HEK293T (cell line): Measurements from ENCODE around the gene MINDY1.

ENCODE experiments used
- BHLHE40 ChIP-seq: fragments of 450-650 bp; IDR thresholded peaks from 2 replicates; pipeline ENCODE4 v1.6.1; 2016; ENCODE audit warnings: mild to moderate bottlenecking, moderate library complexity, borderline replicate concordance
- ELF4 ChIP-seq: fragments of 450-650 bp; IDR thresholded peaks from 2 replicates; pipeline ENCODE4 v1.6.1; 2017; ENCODE audit warnings: antibody characterized with exemption
- FOXA1 ChIP-seq: fragments of 450-650 bp; IDR thresholded peaks from 2 replicates; pipeline ENCODE4 v1.6.1; 2016; ENCODE audit warnings: mild to moderate bottlenecking
- FOXK2 ChIP-seq: fragments of 450-650 bp; IDR thresholded peaks from 2 replicates; pipeline ENCODE4 v1.6.1; 2016; ENCODE audit warnings: mild to moderate bottlenecking
- FOXM1 ChIP-seq: fragments of 450-650 bp; IDR thresholded peaks from 2 replicates; pipeline ENCODE4 v1.6.1; 2017; ENCODE audit warnings: mild to moderate bottlenecking, borderline replicate concordance
- L3MBTL2 ChIP-seq: fragments of 450-650 bp; conservative IDR thresholded peaks from 2 replicates; pipeline ENCODE4 v1.6.1; 2016; ENCODE audit warnings: mild to moderate bottlenecking
- SP1 ChIP-seq: fragments of 450-650 bp; IDR thresholded peaks from 2 replicates; pipeline ENCODE4 v1.6.1; 2017
- TARDBP ChIP-seq: fragments of 450-650 bp; IDR thresholded peaks from 2 replicates; pipeline ENCODE4 v1.6.1; 2016
- ZNF384 ChIP-seq: fragments of 450-650 bp; IDR thresholded peaks from 2 replicates; pipeline ENCODE4 v1.6.1; 2016

DNA sequence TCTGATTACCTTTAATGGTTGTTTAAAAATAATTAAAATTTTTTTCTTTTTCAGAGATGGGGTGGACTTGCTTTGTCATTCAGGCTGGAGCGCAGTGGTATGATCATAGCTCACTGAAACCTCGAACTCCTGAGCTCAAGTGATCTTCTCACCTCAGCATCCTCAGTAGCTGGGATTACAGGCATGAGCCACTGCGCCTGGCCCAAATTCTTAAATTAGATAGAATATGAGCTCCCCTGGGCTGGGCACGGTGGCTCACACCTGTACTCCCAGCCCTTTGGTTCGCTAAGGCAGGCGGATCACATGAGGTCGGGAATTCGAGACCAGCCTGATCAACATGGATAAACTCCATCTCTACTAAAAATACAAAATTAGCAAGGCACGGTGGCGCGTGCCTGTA lies 49.0 kb downstream of the MINDY1 start:
- TF ChIP-seq ZNF384 (no peak), FOXM1 (no peak), FOXA1 (no peak), L3MBTL2 (no peak), FOXK2 (no peak), BHLHE40 (no peak), TARDBP (no peak), SP1 (no peak), ELF4 (no peak)
